GM19043 (cell line): ENCODE measurements around the gene MYO1H.
"Not testable (repeated sequence)": the region's sequence is repeated elsewhere in the genome, so short reads cannot be mapped to it uniquely, and the experiment has no call there.

ENCODE experiments used
- ATAC-seq: cut with Tn5 transposase; IDR thresholded peaks from one replicate; pipeline ENCODE4 v1.9.1; 2021; ENCODE audit warnings: low read depth; ENCODE audit not compliant: unreplicated experiment

MYO1H gene

DNA sequence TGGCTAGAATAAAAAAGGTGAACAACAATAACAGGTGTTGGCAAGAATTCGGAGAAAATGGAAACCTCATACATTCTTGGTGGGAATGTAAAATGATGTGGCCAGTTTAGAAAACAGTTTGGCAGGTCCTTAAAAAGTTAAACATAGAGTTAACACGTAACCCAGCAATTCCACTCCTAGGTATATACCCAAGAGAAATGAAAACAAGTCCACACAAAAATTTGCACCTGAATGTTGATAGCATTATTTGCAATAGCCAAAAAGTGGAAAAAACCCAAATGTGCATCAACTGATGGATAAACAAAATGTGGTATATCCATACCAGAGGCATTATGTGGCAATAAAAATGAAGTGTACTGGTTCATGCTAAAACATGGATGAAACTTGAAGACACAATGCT lies 2.3 kb upstream of the MYO1H start:
- ATAC-seq: no peak

DNA sequence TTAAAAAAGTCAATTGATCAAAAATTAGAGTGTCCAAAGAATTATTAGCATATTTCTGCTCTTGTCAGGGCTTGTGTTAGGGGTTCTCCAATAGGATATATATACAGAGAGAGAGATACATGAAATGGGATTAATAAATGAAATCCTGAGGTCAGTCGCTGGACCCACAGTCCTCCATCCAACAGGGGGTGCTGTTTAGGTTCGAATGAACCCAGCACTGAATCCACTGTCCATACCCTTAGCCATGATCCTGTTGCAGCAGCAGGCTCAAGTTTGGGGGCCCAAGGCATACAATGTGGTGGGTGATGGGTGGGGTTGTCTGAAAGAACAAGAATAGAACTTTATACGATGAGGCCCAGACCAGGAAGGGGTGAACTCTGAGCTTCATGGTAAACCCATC lies 780 bp upstream of the MYO1H start:
- ATAC-seq: no peak

DNA sequence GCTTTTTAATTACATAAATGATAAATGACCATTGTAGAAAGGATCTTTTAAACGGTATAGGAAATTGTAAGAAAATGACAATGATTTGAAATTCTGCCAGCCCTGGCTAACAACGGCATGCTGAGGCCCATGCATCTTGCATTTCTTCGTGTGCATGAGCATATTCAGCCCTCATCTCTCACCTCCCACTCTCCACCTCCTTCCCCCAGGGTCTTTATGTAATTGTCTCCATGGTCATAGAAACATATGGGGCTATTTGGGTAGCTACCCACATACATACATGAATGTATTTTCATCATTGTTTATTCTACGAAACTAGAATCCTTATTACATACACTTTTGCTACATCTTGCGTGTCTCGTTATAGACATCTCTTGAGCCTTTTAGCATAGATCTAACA lies 4.5 kb downstream of the MYO1H start:
- no peak for ATAC-seq

DNA sequence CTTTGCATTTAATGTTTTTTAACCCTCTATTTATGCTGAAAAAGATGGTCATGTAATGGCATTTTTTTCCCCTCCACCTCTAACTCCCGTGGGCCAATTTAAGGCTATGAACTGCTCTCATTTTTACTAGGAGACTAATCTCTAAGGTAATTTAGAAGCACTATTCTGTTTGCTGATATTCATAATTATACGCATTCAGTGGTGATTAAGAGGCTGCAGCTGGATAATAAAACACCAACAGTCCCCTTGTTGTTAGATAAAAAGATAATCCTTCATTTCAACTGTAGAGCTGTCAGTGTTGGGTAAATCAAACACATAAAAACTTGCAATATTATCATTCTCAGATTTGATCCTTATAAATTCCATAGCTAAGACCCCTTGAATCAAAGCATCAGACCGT lies 8.9 kb downstream of the MYO1H start:
- no peak for ATAC-seq

DNA sequence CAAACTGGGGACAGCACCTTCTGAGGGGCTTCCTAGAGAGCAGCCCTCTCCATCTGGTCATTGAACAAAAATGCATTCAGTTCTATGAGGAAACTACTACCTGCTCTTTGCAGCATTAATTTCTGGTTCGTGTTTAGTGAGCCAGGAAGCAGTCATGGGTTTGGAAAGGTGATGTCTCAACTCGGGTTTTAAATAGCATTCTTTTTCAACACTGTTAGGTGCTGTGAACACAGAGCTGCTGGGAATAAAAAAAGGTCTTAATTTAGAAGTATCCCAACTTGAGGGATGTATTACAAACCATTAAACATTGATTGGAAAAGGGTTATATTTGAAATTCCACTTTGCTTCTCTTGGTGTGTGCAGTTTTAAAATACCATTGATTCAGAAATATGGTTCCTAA lies 9.3 kb downstream of the MYO1H start:
- no peak for ATAC-seq

DNA sequence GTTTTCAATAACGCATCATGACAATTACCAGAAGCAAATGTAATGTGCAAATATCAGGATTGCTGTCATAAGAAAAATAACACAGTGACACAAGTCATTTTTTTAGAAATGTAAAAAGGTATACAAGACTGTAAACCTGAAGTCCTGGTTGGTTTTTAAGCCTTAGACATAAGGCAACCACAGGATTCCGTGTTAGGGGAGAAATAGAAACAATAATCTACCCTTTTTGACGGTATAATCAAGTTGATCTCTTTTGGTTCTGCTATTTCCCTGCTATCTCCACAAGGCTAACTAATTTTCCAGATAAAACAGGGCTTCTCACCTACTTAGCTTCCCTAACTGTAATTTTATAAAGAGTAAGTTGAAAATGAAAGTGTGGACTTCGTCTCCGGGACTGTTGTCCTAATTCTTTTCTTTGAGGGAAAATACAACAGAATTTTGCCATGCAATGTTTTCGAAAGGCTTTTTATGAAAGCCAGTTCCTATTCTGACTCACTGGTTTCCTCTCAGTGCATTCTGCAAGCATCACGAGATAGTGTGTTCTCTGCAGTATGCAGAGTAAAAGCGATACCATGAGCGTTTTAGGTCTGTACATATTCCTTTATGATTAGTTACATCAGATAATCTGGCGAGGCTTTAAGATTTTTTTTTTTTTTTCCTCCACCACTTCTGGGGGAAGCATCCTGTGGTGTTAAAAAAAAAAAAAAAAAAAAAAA lies 10.6 kb downstream of the MYO1H start:
- peak; percentile 79 for ATAC-seq

DNA sequence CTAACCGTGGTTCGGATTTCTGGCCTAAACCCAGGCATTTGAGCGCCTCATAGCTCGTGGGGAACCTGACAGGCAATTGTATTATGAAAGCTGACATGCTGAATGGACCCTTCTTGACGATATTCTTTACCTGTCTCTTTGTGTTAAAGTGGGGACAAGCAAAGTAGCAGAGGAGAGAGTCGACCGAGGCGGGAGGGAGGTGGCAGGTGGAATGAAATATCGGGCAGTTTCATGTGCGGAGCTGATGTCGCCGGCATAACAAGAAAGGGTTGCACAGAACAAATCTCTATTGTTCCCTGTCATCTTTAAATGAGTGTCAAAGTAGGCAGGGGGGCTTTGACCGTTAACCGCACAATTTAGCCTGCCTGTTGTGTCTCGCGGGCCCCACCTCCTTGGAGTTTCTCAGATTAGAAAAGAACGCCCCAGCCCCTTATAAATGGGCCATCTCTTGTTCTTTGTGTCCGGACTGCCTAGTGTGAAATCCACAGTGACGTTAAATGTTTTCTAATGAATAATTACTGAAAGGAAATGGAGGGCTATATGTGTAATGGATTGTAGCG lies 11.5 kb downstream of the MYO1H start:
- ATAC-seq: no peak

DNA sequence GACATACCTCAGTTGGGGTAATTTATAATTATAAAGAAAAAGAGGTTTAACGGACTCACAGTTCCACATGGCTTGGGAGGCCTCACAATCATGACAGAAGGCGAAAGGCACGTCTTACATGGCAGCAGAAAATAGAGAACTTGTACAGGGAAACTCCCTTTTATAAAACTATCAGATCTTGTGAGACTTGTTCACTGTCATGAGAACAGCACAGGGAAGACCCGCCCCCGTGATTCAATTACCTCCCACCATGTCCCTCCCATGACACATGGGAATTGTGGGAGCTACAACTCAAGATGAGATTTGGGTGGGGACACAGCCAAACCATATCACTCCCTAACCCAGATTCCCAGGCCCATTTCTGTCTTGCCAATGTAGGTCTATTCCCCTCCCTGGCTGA lies 22.1 kb downstream of the MYO1H start:
- ATAC-seq: no peak

DNA sequence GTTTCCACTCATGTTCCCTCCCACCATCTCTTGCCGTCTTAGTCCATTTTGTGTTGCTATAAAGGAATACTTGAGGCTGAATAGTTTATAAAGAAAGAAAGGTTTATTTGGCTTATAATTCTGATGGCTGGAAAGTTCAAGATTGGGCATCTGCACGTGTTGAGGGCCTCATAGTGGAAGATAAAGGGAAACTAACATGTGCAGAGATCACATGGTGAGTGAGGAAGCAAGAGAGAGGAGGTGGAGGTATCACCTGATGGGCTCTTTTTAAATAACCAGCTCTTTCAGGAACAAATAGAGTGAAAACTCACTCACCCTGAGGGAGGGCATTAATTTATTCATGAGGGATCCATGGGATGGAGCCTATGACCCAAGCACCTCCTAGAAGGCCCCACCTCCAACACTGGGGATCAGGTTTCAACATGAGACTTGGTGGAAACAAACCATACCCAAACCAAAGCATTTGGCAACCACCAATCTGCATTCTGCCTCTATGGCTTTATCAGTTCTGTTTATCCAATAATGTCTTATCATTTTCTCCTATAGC lies 29.5 kb downstream of the MYO1H start:
- no peak for ATAC-seq

DNA sequence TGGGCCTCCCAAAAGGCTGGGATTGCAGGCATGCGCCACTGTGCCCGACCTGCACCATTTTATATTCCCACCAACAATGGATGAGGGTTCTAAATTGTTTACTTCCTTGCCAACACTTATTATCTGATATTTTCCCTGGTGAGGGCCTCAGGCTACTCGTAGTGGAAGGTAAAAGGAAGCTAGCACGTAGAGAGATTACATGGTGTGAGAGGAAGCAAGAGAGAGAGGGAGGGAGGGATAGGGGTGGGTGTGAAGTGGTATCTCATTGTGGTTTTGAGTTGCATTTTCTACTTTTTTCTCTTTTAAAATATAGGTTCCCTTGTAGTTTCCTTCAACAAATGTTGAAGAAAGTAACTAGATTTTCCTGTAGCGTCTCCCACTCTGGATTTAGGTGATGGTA lies 30.9 kb downstream of the MYO1H start:
- ATAC-seq: no peak

DNA sequence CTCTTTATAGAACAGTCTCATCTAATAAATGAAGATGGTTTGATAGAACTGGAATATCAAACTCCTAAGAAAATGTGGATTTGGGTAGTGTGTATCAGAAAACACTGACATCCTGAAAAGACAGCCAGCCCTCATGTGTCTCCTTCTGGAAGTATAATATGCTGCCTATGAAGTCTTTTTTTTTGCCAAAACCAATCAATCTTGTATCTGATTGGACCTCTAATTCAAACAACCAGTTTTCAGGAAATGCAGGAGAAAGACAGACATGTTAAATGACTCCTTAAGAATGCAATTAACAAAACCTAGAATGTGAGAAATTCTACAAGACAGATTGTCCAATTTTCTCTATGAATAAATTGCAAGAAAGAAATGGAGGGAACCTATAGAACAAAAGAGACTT lies 34.3 kb downstream of the MYO1H start:
- no peak for ATAC-seq

DNA sequence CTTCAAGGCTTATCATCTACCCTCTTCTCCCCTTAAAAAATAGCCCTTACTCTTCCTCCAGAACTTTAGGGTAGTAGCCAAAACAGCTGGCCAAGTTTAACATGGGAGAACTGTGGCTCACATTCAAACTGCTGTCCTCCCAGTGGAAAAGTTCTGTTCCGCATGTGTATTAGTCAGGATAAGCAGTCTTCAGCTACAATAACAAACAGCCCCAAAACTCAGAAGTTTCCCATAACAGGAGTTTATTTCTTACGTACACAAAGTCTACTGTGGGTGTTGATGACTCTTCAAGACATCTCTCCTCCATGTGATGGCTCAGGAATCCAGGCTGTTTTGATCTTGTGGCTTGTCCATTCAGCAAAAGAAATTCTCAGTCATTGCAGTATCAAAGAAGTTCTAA lies 35.5 kb downstream of the MYO1H start:
- ATAC-seq: no peak

DNA sequence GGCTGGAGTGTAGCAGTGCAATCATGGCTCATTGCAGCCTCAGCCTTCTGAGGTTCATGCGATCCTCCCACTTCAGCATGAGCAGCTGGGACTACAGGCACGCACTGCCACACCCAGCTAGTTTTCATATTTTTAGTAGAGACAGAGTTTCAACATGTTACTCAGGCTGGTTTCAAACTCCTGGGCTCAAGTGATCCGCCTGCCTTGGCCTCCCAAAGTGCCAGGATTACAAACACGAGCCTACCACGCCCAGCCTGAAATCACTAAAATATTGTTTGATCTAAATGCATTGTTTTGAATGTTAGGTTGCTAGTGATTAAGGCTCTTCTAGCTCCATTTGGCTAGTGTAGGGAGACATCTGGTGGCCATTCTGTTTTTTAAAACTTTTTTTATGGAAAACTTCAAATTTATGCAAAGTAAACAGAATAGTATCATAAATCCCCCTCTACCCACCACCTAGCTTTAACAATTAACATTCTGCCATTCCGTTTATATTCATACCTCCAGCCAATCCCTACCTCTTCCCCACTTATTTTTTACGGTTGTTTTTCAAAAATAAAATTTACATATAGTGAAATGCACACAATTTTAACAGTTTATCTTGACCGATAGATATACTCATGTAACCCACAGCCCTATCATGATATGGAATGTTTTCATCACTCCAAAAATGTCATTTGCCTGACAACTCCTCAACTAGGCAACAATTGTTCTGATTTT lies 37.8 kb downstream of the MYO1H start:
- no peak for ATAC-seq

DNA sequence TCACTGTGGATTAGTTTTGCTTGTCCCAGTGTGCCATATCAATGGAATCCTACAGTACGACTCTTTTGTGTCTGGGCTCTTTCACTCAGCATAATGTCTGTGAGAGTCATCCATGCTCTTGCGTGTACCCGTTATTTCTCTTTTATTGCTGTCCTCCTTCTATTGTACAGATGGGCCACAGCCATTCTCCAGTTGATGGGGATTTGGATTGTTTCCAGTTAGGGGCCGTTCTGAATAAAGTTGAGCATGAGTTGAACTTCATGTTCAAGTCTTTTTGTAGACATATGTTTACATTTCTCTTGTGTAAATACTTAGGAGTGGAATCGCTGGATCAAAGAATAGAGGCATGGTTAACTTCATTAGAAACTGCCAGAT lies 38.3 kb downstream of the MYO1H start:
- no peak for ATAC-seq

DNA sequence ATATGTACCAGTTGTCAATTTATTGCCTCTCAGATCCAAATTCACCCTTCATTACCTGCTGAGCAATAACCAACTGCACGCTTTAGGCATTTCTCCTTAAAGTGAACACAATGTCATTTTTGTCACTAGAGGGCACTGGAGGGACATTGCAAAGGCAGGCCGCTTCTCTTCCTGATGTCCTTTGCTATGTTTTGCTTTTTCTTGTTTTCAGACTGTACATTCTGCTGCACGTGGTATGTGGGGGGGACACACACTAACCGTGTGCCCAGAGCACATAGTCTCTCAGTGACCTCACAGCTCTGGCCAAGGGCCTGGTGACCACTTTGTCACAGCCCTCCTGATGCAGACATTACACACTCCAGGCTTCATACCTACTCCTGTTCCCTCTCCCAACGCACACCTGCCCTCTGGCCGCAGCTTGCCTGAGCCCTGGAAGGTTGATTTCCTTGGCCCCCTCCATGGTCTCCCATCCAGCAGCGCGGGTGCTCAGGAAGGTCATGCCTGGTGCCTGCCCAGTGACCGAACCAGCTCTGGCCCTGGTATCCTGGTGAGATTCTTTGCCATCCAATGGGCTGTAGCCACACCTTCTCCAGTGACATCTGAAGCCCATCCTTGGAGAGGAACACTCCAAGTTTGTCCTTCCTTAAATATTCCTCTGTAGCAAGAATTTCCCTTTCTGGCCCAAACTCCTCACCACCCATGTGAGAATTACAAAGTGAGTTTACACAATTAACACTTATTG lies 39.9 kb downstream of the MYO1H start:
- ATAC-seq: no peak

DNA sequence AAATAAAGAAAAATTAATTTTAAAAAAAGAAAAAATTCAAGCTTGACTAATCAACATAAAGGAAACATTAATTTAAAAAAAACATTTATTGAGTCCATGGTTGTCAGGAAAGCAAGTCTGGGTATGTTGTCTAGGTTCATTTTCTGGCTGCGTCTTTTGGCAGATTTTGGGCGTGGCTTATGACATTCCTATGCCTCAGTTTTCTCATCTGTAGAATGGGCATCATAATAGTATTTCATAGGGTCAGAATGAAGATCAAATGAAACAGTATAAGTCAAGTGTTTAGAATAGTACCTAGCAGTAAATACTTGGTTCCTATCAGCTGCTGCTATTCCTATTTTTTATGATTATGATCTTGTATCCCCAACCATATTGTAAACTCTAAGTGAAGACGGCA lies 40.5 kb downstream of the MYO1H start:
- ATAC-seq: no peak

DNA sequence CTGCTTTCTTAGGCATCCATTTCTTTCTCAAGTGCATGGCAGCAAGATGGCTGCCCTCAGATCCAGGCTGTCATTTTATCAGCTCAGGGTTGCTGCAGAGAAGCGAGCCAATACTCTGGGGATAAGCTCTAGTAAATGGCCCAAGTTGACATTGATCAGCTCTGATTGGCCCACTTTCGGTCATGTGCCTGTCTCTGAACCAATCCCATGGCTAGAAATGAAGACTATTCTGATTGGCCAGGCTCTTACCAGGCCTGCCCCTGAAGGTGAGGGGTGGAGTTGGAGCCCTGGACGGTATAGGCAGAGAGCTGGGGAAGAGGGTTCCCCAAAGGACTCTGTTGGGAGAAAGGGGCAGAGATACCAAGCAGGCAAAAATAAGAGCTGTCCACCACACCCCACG lies 41.4 kb downstream of the MYO1H start:
- no peak for ATAC-seq

DNA sequence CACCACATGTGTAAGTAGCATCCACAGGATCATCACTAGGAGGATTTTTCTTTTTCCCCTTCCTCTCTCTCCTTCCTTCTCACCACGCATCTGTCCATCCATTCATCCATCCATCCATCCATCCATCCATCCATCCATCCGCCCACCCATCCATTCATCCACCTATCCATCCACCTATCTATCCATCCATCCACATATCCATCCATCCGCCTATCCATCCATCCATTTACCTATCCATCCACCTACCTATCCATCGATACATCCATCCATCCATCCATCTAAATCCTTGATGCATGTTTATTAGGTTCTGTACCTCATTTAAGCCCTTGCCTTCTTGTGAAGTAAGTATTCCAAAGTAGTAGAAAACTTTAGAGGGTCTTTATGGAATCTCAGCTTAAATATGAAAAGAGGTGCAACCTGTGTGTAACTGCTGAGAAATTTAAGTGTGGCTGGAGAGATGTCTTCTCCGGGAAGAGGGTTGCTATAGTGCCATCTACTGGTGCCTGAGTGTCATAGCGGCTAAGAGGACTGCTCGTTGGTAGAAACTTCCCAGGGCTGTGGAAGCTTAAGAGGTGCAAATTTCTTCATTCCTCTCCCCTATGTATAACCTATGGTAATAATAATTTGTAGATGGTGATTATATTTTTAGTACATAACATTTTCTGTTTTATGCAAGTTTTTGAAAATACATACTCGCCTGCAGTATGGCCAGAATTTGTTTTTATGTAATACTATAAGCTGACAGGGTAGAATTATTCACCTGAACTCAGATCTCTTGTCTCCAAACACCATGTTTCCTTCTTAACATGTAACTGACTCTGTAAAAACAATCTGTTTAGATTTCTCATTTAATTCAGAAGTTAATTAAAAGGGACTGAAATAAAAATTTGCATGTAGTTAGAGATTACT lies 46.0 kb downstream of the MYO1H start:
- ATAC-seq: no peak

DNA sequence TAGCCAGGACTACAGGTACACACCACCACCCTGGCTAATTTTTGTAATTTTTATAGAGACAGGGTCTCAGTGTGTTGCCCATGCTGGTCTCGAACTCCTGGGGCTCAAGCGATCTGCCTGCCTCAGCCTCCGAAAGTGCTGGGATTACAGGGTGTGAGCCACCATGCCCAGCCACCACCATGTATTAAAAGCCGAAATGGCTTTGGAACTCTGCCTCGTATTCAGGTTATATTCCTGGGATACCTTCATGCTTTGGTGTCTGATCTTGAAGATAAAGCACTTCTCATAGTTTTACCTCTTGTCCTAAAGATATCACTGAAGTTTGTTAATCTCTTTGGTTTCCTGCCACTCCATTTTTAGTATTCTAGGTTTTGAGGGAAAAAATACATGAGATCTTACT lies 47.2 kb downstream of the MYO1H start:
- no peak for ATAC-seq

DNA sequence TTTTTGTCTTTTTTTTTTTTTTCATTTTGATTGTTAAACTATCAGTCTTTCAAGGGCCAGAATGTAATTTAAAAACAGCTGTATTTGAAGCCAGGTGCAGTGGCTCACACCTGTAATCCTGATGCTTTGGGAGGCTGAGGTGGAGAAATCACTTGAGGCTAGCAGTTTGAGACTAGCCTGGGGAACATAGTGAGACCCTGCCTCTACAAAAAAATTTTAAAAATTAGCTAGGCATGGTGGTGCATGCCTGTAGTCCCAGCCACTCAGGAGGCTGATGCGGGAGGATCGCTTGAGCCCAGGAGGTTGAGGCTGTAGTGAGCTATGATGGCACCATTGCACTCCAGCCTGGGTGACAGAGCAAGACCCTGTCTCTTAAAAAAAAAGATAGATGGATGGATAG lies 57.1 kb downstream of the MYO1H start:
- not testable (repeated sequence) for ATAC-seq
